WI38 (cell line): ENCODE results near the gene MAP7D1.

Experiments
- H3K4me3 ChIP-seq: 2 replicates; pipeline ENCODE4 v1.5.1; 2011; ENCODE audit warnings: low read depth, mild to moderate bottlenecking, control low read depth, low read length
- CTCF ChIP-seq: IDR thresholded peaks from 2 replicates; pipeline ENCODE4 v1.5.1; 2012; ENCODE audit warnings: low read depth, mild to moderate bottlenecking, control low read depth, low read length

MAP7D1 gene

GRCh38 chr1:36172017-36172747 lies 16.2 kb downstream of the MAP7D1 start:
- no peak for TF ChIP-seq CTCF
- no peak overlapping the region for H3K4me3 ChIP-seq

GRCh38 chr1:36172983-36173382 lies 17.0 kb downstream of the MAP7D1 start:
- no peak for TF ChIP-seq CTCF
- no peak overlapping the region for H3K4me3 ChIP-seq

- TF ChIP-seq CTCF = no peak
- H3K4me3 ChIP-seq = no peak overlapping the region
Measured at GRCh38 chr1:36174713-36175112, 18.8 kb downstream of the MAP7D1 start.

GRCh38 chr1:36175137-36176095 lies 19.5 kb downstream of the MAP7D1 start:
- no peak overlapping the region for H3K4me3 ChIP-seq
- TF ChIP-seq CTCF = no peak

GRCh38 chr1:36176106-36176949 lies 20.4 kb downstream of the MAP7D1 start:
- TF ChIP-seq CTCF = no peak
- H3K4me3 ChIP-seq = no peak overlapping the region

GRCh38 chr1:36177589-36178431 lies 21.9 kb downstream of the MAP7D1 start:
- no peak overlapping the region for H3K4me3 ChIP-seq

More at GRCh38 chr1:36177589-36178431, 21.9 kb downstream of the MAP7D1 start:
- TF ChIP-seq CTCF = no peak
